NCI-H2227 (cell line): ENCODE results near the gene PHTF2.
A peak's percentile ranks its signal among the peaks of the same experiment; 100 is the strongest.
"Not testable (repeated sequence)": the region's sequence is repeated elsewhere in the genome, so short reads cannot be mapped to it uniquely, and the experiment has no call there.

Experiments used
- DNase-seq: peaks from one replicate; lab custom pipeline; 2025; ENCODE audit not compliant: unreplicated experiment; lab: John Stamatoyannopoulos, UW

The PHTF2 gene

DNA sequence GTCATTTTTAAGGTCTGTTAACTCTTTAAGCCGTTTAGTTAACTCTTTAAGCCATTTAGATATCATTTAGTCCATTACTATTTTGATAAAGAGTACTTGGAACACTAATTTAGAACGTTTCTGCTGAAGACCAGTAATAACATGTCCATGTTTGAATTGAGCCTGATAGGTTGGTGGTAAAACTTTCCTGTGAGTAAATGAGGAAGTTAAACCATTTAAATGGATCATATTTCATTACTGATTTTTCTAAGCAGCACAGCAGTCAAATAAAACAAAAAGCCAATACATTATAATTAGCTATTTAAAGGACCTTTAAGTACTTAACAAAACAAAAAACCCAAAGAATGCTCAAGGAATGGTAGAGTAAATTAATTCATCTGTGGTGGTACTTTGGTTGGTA lies 29.4 kb downstream of the PHTF2 start:
- DNase-seq = no peak

DNA sequence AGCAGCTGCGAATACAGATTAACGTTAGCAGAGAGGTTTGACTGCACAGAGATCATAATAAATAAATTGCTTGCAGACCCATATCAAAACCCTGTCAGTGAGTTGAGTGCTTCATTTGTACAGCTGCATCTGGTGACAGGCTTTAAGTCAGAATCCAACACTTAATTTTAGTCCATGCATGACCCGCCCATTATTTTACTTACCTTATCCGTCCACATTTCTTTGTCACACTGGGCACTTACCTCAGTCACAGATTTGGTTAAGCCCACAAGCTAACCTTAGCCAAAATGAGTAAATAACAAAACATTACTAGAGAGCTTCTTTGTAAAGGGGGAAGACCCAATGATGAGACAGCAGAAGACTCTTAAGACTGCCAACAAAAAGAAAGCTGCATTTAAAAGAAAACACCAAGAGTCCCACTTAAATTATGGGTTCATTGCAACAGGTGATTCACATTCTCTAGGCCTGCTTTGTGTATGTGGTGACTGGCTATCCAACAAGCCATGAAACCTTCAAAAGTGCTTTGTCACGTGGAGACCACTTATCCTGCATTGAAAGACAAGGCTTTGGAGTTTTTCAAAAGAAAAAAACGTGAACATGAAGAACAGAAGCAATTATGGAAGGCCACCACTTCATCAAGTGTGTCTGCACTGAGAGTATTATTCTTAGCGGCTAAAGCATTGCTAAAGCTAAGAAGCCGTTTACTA lies 32.2 kb downstream of the PHTF2 start:
- DNase-seq = peak; percentile 46

DNA sequence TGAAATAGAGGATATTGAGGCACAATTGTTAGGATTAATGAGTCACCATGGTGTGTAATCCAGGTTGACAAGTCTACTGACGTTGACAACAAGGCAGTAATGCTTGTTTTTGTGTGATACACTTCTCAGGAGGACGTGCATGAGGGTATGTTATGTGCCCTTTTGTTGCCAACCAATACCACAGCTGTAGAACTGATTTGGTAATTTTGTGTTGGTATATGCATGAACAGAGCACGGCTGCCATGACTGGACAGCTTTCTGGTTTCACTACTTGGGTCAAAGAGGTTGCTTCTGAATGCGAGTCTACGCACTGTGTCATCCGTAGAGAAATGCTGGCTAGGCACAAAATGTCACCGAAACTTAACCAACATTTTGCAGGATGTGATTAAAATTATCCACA lies 32.9 kb downstream of the PHTF2 start:
- no peak for DNase-seq

DNA sequence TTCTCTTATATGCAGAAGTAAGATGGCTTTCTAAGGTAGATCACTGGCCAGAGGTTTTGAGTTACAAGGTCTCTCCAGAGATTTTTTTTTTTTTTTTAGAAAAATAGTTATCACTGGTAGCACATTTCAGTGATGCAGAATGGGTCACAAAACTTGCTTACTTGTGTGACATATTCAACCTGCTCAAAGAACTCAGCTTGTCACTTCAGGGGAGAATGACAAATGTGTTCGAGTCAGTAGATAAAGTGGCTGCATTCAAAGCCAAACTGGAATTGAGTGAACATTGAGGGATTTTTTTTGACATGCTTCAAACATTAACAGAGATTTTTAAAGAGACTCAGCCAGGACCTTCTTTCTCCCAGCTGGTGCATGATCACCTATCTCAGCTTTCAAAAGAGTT lies 33.4 kb downstream of the PHTF2 start:
- no peak for DNase-seq

DNA sequence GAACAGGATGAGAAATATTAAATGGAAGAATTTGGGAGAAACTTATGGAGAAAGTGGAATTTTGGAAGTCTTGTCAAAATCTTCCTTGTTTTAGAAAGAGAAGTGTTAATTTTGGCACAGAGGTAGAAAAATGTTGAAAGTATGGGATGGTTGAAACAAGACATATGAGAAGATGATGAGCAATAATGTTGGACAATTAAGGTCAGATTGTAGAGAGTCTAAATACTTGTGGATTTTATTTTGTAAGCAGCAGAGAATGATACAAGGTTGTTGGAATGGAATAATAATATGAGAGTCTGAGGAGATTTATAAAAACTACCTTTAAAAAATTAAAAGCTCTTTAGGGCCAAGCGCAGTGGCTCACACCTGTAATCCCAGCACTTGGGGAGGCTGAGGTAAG lies 34.6 kb downstream of the PHTF2 start:
- DNase-seq = no peak

DNA sequence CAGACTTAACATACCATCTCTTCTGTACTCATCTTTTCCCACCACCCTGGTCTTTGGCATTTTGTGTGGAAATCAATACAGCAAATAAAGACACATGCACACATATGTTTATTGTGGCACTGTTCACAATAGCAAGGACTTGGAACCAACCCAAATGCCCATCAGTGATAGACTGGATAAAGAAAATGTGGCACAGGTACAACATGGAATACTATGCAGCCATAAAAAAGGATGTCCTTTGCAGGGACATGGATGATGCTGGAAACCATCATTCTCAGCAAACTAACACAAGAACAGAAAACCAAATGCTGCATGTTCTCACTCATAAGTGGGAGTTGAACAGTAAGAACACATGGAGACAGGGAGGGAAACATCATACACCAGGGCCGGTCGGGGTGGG lies 37.9 kb downstream of the PHTF2 start:
- DNase-seq = not testable (repeated sequence)

DNA sequence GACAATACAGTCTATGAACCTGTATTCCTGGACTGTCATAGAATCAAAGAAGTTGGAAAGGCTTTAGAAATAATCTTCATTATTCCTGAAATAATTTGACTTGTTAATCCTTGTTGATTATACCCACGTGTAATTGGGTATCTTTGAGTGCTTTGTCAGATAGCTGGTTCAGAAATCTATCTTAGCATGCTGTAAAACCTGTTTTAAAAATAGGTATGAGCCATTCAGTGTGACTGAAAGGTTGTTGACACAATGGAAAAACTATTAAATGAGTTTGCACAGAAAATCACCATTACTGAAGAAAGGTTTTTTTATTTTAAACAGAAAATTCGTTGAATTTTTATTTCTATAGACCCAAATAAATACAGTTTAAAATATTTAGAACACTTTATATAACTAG lies 38.7 kb downstream of the PHTF2 start:
- no peak for DNase-seq

DNA sequence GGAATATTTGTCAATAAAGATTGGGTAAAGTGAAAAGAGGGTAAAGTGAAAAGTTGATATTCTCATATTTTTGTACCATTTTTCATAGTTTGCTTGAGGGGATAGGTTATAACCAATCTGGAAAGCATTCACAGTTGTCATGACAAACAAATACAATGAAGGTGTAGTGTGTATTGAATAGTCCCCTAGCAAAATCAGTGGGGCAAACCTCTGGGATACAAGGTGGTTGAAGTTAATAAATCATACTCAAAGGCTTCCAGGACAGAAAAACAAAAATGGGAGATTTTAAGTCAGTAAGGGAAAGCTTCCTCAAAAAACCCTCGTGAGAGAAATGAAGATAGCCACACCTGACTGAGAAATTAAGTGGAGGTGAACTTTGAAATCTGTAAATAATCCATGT lies 39.4 kb downstream of the PHTF2 start:
- DNase-seq = no peak

DNA sequence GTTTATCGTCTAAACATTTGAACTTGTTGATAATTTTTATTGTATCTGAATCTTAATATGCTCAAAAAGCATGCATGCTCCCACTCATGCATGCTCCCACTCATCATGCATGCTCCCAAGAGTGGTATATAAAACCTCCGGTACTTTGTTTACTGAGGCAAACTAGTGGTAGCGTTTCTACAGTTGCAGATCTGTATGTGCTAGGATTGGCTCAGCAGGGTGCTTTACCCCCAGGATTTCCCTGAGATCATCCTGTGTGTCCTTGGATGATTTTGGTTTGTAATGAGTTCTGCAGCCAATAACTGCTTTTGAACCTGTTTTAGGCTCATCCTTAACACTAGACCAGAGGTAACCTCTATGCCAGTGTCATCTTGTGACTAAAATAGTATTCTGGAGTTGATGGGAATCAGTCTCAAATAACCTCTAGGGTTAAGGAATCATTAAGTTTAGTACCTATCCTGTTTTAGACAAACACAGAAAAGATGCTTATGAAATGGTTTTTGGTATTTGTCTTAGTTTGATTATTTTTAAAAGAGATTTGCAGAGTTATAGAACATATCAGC lies 40.4 kb downstream of the PHTF2 start:
- DNase-seq = peak; percentile 10

DNA sequence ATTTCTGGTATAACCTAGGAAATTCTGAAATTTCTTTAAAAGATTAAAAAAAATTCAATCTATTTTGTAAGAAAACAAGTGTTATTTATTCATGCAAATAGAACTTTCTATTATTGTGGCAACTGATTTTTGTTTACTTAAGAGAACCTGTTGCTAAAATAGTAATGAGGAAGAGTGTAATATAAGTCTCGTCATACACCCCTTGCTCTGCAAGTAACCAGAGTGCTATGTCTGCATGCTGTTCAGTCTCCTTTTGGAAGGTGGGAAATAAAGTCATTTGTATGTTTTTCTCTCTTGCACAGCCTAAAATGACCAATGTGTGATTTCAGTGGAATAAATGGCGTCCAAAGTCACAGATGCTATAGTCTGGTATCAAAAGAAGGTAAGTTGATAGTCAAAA lies 41.3 kb downstream of the PHTF2 start:
- DNase-seq = no peak

DNA sequence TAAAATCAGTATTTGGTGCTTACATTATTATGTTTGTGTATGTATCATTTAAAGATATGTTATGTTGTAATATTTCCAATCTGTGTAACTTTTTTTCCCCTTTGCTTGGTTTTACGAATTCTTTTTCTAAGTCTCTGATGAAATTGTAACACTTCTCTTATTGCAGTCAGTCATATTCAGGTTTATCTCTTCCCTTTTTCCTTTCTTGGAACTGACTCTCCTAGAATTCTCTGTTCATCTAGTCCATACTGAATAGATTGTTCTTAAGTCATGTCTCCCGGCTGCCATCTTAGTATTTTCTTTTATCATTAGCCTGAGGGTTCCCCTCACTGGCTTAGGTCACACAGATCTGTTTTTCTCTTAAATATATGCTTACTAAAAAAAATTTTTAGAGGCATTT lies 44.6 kb downstream of the PHTF2 start:
- DNase-seq = no peak

DNA sequence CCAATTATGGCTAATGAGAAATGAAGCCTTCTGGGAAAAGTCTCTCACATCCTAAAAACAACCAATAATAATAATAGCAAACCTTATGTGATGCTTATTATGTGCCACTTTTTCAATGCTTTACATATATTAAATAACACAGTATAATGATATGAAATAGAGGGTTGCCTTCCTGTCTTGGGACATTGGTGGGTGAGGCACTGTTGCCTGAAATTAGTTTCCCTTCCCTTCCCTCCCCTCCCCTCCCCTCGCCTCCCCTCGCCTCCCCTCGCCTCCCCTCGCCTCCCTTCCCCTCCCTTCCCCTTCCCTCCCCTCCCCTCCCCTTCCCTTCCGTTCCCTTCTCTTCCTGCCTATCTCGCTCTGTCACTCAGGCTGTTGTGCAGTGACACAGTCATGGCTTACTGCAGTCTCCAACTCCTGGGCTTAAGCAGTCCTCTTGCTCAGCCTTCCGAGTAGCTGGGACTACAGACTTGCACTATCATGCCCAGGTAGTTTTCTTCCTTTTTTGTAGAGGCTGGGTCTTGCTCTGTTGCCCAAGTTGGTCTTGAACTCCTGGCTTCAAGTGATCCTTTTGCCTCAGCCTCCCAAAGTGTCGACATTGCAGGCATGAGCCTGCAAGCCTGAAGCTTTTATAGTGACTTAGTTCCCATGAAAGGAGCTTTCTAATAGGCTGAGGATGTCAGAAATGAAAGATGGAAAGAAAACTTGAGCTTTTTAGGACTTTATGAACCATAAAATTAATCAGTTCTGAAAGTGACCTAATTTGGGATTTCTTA lies 47.9 kb downstream of the PHTF2 start:
- DNase-seq = no peak

DNA sequence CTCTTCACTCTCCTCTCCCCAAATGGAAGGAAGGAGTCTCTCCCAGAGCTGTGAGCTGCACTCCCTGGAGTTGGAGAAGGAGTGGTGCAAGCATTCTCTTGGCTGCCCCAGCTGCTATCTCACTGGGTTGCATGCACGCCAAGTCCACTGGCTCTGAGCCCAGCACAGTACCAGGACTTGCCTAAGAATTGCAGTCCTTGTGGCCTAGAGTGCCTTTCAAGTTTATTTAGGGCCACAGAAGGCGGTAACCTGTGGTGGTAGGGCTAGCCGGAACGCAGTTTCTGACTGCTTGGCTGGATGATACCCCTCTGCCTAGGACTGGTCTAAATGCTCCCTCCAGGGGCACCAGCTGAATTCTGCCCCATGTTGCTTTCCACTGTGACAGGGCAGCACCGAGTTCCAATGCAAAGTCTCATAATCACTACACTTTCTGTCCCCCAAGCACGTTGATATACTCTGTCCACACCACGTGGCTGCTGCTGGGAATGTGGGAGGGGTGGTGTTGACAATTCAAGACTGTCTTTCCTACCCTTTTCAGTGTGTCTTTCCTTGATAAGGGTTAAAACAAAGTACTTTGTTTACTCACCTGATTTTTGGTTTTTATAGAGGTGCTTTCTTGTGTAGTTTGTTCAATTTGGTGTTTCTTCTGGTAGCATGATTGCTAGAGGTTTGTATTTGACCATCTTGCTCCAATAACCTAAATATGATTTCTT lies 57.0 kb downstream of the PHTF2 start:
- DNase-seq = no peak

DNA sequence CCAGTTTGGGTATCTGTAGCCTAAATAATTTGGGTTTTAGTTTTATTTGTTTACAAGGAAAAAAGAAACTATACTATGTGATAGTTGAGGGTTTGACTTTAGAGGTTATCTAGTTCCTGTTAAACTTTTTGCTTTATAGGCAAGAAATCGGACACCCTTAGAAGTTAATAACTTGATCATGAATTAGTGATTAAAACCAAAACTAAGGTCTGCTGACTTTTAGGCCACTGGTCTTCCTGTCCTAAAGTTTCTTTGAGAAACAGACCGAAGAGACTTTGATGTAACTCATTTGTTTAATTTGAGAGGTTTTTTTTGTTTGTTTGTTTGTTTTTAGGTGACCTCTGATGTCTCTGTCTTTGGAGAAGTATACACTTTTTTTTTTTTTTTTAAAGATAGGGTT lies 59.7 kb downstream of the PHTF2 start:
- no peak for DNase-seq

DNA sequence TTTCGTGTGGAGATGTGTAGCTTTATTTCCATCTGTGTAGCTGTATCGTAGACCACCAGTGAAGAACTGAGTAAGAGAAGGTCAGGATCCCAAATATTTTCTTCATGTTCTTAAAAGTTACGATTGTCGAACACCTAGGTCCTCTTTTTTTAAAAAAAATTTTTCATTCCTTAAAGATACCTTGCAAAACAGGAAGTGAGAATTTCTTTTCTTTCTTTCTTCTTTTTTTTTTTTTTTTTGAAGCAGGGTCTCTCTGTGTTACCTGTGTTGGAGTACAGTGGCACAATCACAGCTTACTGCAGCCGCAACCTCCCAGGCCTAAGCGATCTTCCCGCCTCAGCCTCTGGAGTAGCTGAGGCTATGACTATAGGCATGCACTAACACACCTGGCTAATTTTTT lies 60.8 kb downstream of the PHTF2 start:
- no peak for DNase-seq

DNA sequence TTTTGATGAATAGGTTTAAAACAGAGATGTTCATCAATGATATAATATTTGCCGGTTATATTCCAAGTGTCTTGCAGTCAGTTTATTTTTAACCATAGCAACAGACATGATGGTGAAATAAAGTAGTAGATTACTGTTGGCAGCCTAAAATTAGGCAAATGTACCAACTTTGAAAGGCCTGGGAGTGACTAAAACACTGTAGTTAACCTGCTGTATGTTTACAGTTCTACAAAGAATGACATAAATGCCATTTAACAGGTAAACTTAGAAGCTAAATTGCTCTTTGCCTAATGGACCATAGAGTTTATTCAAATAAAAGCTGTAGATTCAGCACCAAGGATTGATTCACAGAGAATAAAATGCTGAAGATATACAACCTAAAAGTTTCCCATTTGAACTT lies 64.1 kb downstream of the PHTF2 start:
- DNase-seq = no peak

DNA sequence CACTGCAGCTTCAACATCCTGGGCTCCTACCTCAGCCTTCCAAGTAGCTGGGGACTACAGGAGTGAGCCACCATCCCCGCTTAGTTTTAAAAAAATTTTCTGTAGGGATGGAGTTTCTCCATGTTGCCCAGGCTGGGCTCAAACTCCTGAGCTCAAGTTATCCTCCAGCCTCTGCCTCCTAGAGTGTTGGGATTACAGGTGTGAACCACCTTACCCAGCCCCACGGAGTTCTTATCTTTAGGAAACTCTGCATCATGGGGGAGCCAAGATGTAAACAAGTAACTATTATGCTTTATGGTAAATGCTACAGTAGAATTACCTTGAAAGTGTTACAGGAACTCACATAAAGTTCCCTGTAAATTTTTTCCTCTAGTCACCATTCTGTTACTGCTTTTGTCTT lies 65.3 kb downstream of the PHTF2 start:
- DNase-seq = no peak

DNA sequence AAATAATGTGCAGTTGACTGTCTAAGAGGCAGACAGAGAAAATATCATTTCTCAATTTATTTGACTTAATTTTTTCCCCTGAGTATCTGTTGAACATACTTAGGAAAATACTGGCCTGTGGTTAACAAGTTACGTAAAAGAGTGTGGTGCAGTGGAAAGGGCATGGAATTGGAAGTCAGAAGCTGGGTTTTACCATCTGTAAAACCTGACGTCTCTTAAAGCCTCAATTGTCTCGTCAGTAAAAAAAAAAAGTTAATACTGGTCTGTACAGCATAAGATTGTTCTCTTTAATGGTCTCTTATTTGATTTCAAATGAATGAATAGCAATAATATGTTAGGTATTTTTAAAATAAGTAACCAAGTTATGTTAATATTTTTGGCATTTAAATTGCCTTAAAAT lies 67.8 kb downstream of the PHTF2 start:
- no peak for DNase-seq

DNA sequence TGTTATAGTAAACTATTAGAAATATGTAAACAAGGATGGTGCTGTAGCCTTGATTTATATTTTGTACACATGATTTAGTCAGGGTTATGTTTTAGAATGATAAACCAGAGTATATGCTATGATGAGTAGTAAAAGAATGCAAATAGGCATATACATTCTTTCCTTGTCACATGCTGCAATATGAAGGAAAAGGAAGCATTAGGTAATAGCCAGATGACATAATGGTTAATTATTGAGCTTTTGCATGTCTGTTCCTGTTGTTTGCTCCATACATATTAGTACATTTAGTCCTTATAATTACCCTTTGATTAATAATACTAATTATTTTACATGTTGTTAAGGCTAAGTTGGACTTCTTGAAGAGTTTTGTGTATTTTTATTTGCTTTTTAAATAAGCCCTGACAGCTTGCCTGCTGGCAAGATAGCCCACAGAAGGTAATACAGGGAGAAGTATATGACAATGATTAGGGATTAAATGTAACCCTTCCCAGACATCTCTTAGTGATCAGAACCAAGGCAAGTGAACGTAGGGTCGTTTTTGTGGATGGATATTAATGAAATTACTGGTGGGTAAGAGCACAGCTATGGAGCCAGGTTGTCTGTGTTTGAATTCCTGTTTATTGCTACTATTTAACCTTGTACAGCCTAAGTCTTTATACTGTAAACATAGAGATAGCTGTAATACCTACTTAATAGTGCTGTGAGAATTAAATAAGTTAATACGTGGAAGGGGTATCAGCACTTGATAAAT lies 68.4 kb downstream of the PHTF2 start:
- no peak for DNase-seq

DNA sequence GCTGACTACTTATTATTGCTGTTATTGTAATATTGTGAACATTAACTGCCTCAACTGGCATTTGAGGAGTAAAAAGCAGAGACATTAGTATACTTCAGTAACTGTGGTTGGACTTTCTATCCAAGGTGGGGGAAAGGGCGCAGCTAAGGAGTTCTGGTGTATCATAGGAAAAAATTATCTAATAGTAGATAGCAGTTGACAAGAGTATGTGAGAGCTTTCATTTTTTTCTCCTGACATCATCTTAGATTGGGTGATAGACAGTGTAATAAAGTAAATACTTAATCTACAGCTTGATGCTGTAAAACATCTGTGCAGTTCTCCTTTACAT lies 68.9 kb downstream of the PHTF2 start:
- no peak for DNase-seq

DNA sequence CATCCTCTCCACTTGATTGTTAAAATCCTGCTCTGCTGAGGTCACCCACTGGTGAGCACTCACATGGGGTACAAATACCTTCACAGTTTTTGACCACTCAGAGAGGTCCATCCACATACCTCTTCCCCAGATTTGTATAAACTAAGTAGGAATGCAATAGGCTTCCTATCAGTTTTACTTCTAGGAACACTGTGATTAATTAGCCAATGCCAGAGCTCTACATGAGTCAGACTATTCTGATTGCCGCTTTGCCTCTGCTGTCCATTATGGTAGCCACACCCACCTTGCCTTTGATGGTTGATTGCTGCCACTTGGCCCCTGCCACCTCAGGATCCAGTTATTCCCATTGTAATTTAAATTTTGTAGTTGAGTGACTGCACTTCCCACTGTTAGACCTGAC lies 73.7 kb downstream of the PHTF2 start:
- not testable (repeated sequence) for DNase-seq
